Mesodermal cell (in vitro differentiated cells): ENCODE data around the gene CNOT6.
"Not testable (repeated sequence)": the region's sequence is repeated elsewhere in the genome, so short reads cannot be mapped to it uniquely, and the experiment has no call there.

Source experiments
- H3K27ac ChIP-seq: 2 replicates; pipeline ENCODE4 v1.7.0; 2013; ENCODE audit warnings: mild to moderate bottlenecking, low read depth, low read length, moderate library complexity; ENCODE audit not compliant: severe bottlenecking
- H3K36me3 ChIP-seq: 2 replicates; pipeline ENCODE4 v1.7.1; 2013; ENCODE audit warnings: mild to moderate bottlenecking, low read length, moderate library complexity; ENCODE audit not compliant: control insufficient read depth, insufficient read depth
- H3K4me1 ChIP-seq: one replicate; pipeline ENCODE4 v1.7.1; 2013; ENCODE audit warnings: mild to moderate bottlenecking, low read length; ENCODE audit not compliant: insufficient read depth, control insufficient read depth, poor library complexity, severe bottlenecking
- H3K4me3 ChIP-seq: 2 replicates; pipeline ENCODE4 v1.7.0; 2013; ENCODE audit warnings: low read length, control low read depth, mild to moderate bottlenecking; ENCODE audit not compliant: insufficient read depth, poor library complexity, severe bottlenecking; ENCODE audit errors: extremely low read depth
- H3K9me3 ChIP-seq: 2 replicates; pipeline ENCODE4 v1.7.1; 2013; ENCODE audit warnings: mild to moderate bottlenecking, low read length, moderate library complexity; ENCODE audit not compliant: control insufficient read depth
- WGBS, 2 experiments: methylation state at CpG; one replicate each; pipeline ENCODE4 v1.1.5; 2013; ENCODE audit warnings: missing lambda C conversion rate in 2 of 2; ENCODE audit not compliant: insufficient coverage in 2 of 2; 5-methylcytosine and 5-hydroxymethylcytosine counted together

The CNOT6 gene

GRCh38 chr5:180519098-180519497 lies 24.9 kb downstream of the CNOT6 start:
- no peak overlapping the region for H3K27ac ChIP-seq
- H3K36me3 ChIP-seq, result peaks cover 14% of the 10 kb centered on the region
- H3K9me3 ChIP-seq, result no peaks in the 10 kb centered on the region
- H3K4me1 ChIP-seq, result peaks cover 7% of the 10 kb centered on the region
- WGBS, 2 experiments, result 98 to 100% methylated on average over 1 to 2 of the region's 3 CpGs
- H3K4me3 ChIP-seq, result no peak overlapping the region

- WGBS, 2 experiments, result 97 to 100% methylated on average over 2 of the region's 3 CpGs
- H3K36me3 ChIP-seq, result peaks cover 14% of the 10 kb centered on the region
- no peak overlapping the region for H3K27ac ChIP-seq
- H3K9me3 ChIP-seq, result no peaks in the 10 kb centered on the region
- H3K4me1 ChIP-seq, result peaks cover 7% of the 10 kb centered on the region
- H3K4me3 ChIP-seq, result no peak overlapping the region
These were observed 26.9 kb downstream of the CNOT6 start for GRCh38 chr5:180521101-180521500.

- 86 to 100% methylated on average over 1 of the region's 1 CpG for WGBS, 2 experiments
- Histone ChIP-seq H3K27ac (no peak overlapping the region), H3K4me1 (peaks cover 7% of the 10 kb centered on the region), H3K36me3 (peaks cover 14% of the 10 kb centered on the region), H3K4me3 (no peak overlapping the region), H3K9me3 (no peaks in the 10 kb centered on the region)
These were observed 27.4 kb downstream of the CNOT6 start for GRCh38 chr5:180521591-180521990.

GRCh38 chr5:180522330-180522729 lies 28.2 kb downstream of the CNOT6 start:
- peaks cover 7% of the 10 kb centered on the region for H3K4me1 ChIP-seq
- H3K9me3 ChIP-seq, result no peaks in the 10 kb centered on the region
- peaks cover 15% of the 10 kb centered on the region for H3K36me3 ChIP-seq
- WGBS, 2 experiments, result 100% methylated on average over 3 of the region's 5 CpGs
- H3K4me3 ChIP-seq, result no peak overlapping the region
- peak overlapping the region; percentile 7 for H3K27ac ChIP-seq

GRCh38 chr5:180523629-180524466 lies 29.7 kb downstream of the CNOT6 start:
- 86 to 95% methylated on average over 1 of the region's 4 CpGs for WGBS, 2 experiments
- Histone ChIP-seq H3K27ac (no peak overlapping the region), H3K4me1 (peaks cover 7% of the 10 kb centered on the region), H3K36me3 (peaks cover 21% of the 10 kb centered on the region), H3K9me3 (no peaks in the 10 kb centered on the region), H3K4me3 (no peak overlapping the region)

GRCh38 chr5:180525399-180525798 lies 31.2 kb downstream of the CNOT6 start:
- Histone ChIP-seq H3K36me3 (peaks cover 32% of the 10 kb centered on the region), H3K4me3 (no peak overlapping the region), H3K27ac (no peak overlapping the region), H3K9me3 (peaks cover 9% of the 10 kb centered on the region), H3K4me1 (peaks cover 7% of the 10 kb centered on the region)
- 96 to 100% methylated on average over 1 to 3 of the region's 4 CpGs for WGBS, 2 experiments

GRCh38 chr5:180526269-180526668 lies 32.1 kb downstream of the CNOT6 start:
- 89% methylated on average over 4 of the region's 4 CpGs for WGBS, 2 experiments
- H3K36me3 ChIP-seq, result peaks cover 38% of the 10 kb centered on the region

GRCh38 chr5:180527659-180528058 lies 33.5 kb downstream of the CNOT6 start:
- Histone ChIP-seq H3K36me3 (peaks cover 51% of the 10 kb centered on the region), H3K4me1 (peaks cover under 1% of the 10 kb centered on the region), H3K9me3 (peaks cover 9% of the 10 kb centered on the region), H3K27ac (no peak overlapping the region), H3K4me3 (no peak overlapping the region)
- 94 to 97% methylated on average over 12 to 15 of the region's 15 CpGs for WGBS, 2 experiments

More at GRCh38 chr5:180526269-180526668, 32.1 kb downstream of the CNOT6 start:
- no peak overlapping the region for H3K4me3 ChIP-seq
- H3K4me1 ChIP-seq, result peaks cover 7% of the 10 kb centered on the region
- peaks cover 9% of the 10 kb centered on the region for H3K9me3 ChIP-seq
- no peak overlapping the region for H3K27ac ChIP-seq

GRCh38 chr5:180531036-180531585 lies 36.9 kb downstream of the CNOT6 start:
- not testable (repeated sequence) for H3K27ac ChIP-seq, H3K4me1 ChIP-seq, H3K4me3 ChIP-seq, H3K9me3 ChIP-seq
- WGBS, 2 experiments, result 92% methylated on average over 24 to 34 of the region's 43 CpGs
- H3K36me3 ChIP-seq, result peaks cover 75% of the 10 kb centered on the region

- Histone ChIP-seq H3K36me3 (peaks cover 86% of the 10 kb centered on the region), H3K4me1 (no peaks in the 10 kb centered on the region), H3K9me3 (peaks cover 9% of the 10 kb centered on the region), H3K4me3 (no peak overlapping the region), H3K27ac (no peak overlapping the region)
- WGBS, 2 experiments, result 86% methylated on average over 1 of the region's 1 CpG; no CpG with 5 or more reads in 1 of the 2 experiments
These were observed 38.1 kb downstream of the CNOT6 start for GRCh38 chr5:180532268-180532667.

GRCh38 chr5:180533845-180534244 lies 39.7 kb downstream of the CNOT6 start:
- peaks cover 9% of the 10 kb centered on the region for H3K9me3 ChIP-seq
- peaks cover 80% of the 10 kb centered on the region for H3K36me3 ChIP-seq
- WGBS, 2 experiments, result 100% methylated on average over 1 of the region's 1 CpG; no CpG with 5 or more reads in 1 of the 2 experiments
- no peak overlapping the region for H3K4me3 ChIP-seq
- H3K4me1 ChIP-seq, result no peaks in the 10 kb centered on the region
- no peak overlapping the region for H3K27ac ChIP-seq
